Left cardiac atrium (tissue), 4 donors: ENCODE results near the gene ARHGAP26. TPM values are rescaled to one million over a fixed set of nuclear protein-coding genes. Genes with fewer than 3 reads are reported as not detected.

Source experiments
- ATAC-seq, 2 donors: fragments of 200-7000 bp; cut with Tn5 transposase; one replicate each; pipeline ENCODE4 v1.9.1; 2020; ENCODE audit warnings: mild to moderate bottlenecking in 2 of 2, moderate library complexity in 2 of 2
- DNase-seq: peaks from one replicate; pipeline ENCODE4 v3.0.0-alpha.2; 2020
- intact Hi-C, 2 donors: fragments of 100-400 bp; cut with DNase I; formaldehyde crosslinking; loops; one replicate each; pipeline versions ENCODE4 v1.14.1 to v1.15.1; 2022 to 2023
- total RNA-seq, 2 donors: library from RNA; stranded (reverse); fragmentation: NEBNext Ultra II Directional; extraction: Animal tissue kit (Norgen Biotek cat#: 25700); gene quantifications; one replicate each; pipeline ENCODE4 v1.2.1, GENCODE V29; 2021
- donor health status: DM: no; HTN: yes; CAD: no.
- donor health status: DM: no; HTN: yes; CAD: no; lungs with severe emphysema.
- donor health status: DM: yes; HTN: yes; CAD: no.
- donor health status: Dilated cardiomyopathy.

The ARHGAP26 gene
- total RNA-seq, 2 donors from 2014 or later = 29.6 to 50.2 TPM

- peak; percentile 13 to 29 for ATAC-seq
Observed at GRCh38 chr5:143024228-143024920, 254.2 kb downstream of the ARHGAP26 start.

GRCh38 chr5:143025376-143025775 lies 255.2 kb downstream of the ARHGAP26 start:
- ATAC-seq = no peak
- intact Hi-C loops = no loop called here
- no peak for DNase-seq

More at GRCh38 chr5:143024228-143024920, 254.2 kb downstream of the ARHGAP26 start:
- no peak for DNase-seq
- intact Hi-C loops = no loop called here

- ATAC-seq (no peak), DNase-seq (no peak)
- intact Hi-C loops = no loop called here
Observed at GRCh38 chr5:143025971-143026370, 255.8 kb downstream of the ARHGAP26 start.

GRCh38 chr5:143026380-143026779 lies 256.2 kb downstream of the ARHGAP26 start:
- intact Hi-C loops = no loop called here
- no peak for DNase-seq

GRCh38 chr5:143029293-143029692 lies 259.1 kb downstream of the ARHGAP26 start:
- no peak for DNase-seq
- intact Hi-C loops = no loop called here

More at GRCh38 chr5:143026380-143026779, 256.2 kb downstream of the ARHGAP26 start:
- no peak for ATAC-seq

GRCh38 chr5:143030349-143030748 lies 260.2 kb downstream of the ARHGAP26 start:
- intact Hi-C loops = no loop called here
- no peak for ATAC-seq
- no peak for DNase-seq

More at GRCh38 chr5:143029293-143029692, 259.1 kb downstream of the ARHGAP26 start:
- no peak for ATAC-seq

GRCh38 chr5:143031781-143032580 lies 261.8 kb downstream of the ARHGAP26 start:
- no peak for DNase-seq
- no peak for ATAC-seq
- intact Hi-C loops = no loop called here

- intact Hi-C loops = no loop called here
- DNase-seq (no peak), ATAC-seq (no peak)
Observed at GRCh38 chr5:143032581-143032836, 262.3 kb downstream of the ARHGAP26 start.

GRCh38 chr5:143033535-143034250 lies 263.5 kb downstream of the ARHGAP26 start:
- intact Hi-C loops = no loop called here
- DNase-seq (no peak), ATAC-seq (peak in 1 of 2 donors; percentile 69)

GRCh38 chr5:143036146-143036927 lies 266.2 kb downstream of the ARHGAP26 start:
- no peak for DNase-seq
- intact Hi-C loops = no loop called here
- no peak for ATAC-seq

GRCh38 chr5:143037071-143037470 lies 266.9 kb downstream of the ARHGAP26 start:
- intact Hi-C loops = no loop called here
- DNase-seq = no peak
- ATAC-seq = peak in 1 of 2 donors; percentile 28

- ATAC-seq = no peak
- no peak for DNase-seq
- intact Hi-C loops = no loop called here
Observed at GRCh38 chr5:143037708-143038107, 267.5 kb downstream of the ARHGAP26 start.

- DNase-seq = no peak
- intact Hi-C loops = no loop called here
Observed at GRCh38 chr5:143040622-143041021, 270.4 kb downstream of the ARHGAP26 start.

GRCh38 chr5:143041461-143041860 lies 271.3 kb downstream of the ARHGAP26 start:
- DNase-seq = no peak
- intact Hi-C loops = no loop called here
- ATAC-seq = peak in 1 of 2 donors; percentile 17

More at GRCh38 chr5:143040622-143041021, 270.4 kb downstream of the ARHGAP26 start:
- ATAC-seq = no peak

- no peak for DNase-seq
- intact Hi-C loops = no loop called here
- peak; percentile 84 to 91 for ATAC-seq
Observed at GRCh38 chr5:143041972-143042770, 272.0 kb downstream of the ARHGAP26 start.

GRCh38 chr5:143044265-143044664 lies 274.1 kb downstream of the ARHGAP26 start:
- ATAC-seq = no peak
- intact Hi-C loops = no loop called here
- DNase-seq = no peak

- DNase-seq (no peak), ATAC-seq (no peak)
- intact Hi-C loops = no loop called here
Observed at GRCh38 chr5:143045062-143045461, 274.9 kb downstream of the ARHGAP26 start.

- intact Hi-C loops = no loop called here
- DNase-seq = no peak
- ATAC-seq = no peak
Observed at GRCh38 chr5:143046314-143046713, 276.1 kb downstream of the ARHGAP26 start.
